Epithelial cell of proximal tubule (primary cell): Measurements from ENCODE around the gene FANCC. TPM values are rescaled to one million over a fixed set of nuclear protein-coding genes. Genes with fewer than 3 reads are reported as not detected.
A peak's percentile ranks its signal among the peaks of the same experiment; 100 is the strongest.

ENCODE experiments used
- DNase-seq: peaks from one replicate; pipeline ENCODE4 v3.0.0-alpha.2; 2011; ENCODE audit warnings: low read depth
- H3K4me3 ChIP-seq: 2 replicates; pipeline ENCODE4 v1.5.1; 2011; ENCODE audit warnings: low read depth, mild to moderate bottlenecking, low read length
- total RNA-seq: library from RNA; depleted of rRNA; stranded (reverse); fragments of >200 nt; gene quantifications from 2 replicates; pipeline ENCODE4 v1.2.3, GENCODE V29; 2015
- TF ChIP-seq, protein P1 (sequence below): conservative IDR thresholded peaks from 2 replicates; pipeline ENCODE4 v1.5.1; 2012; ENCODE audit warnings: low read depth, mild to moderate bottlenecking, low read length

The FANCC gene
- total RNA-seq, 1 donor from 2014 or later: 9.4 TPM

DNA sequence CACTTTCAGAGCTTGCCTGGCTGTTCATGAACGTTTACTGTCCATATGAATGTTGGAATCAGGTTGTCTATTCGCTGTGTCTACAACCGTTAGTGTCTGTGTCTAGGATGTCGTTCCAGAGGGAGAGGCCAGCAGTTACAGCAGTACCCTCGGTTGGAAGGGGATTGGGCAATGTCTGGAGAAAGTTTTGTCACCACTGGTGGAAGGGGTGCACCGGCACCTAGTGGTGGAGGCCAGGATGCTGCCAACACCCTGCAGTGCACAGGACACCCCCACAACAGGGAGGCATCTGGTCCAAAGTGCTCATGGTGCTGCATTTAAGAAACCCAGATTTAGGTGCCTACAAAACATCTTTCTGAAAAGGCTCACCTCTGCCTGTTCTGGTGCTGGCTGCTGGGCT lies 220.7 kb downstream of the FANCC start:
- TF ChIP-seq, protein P1, sequence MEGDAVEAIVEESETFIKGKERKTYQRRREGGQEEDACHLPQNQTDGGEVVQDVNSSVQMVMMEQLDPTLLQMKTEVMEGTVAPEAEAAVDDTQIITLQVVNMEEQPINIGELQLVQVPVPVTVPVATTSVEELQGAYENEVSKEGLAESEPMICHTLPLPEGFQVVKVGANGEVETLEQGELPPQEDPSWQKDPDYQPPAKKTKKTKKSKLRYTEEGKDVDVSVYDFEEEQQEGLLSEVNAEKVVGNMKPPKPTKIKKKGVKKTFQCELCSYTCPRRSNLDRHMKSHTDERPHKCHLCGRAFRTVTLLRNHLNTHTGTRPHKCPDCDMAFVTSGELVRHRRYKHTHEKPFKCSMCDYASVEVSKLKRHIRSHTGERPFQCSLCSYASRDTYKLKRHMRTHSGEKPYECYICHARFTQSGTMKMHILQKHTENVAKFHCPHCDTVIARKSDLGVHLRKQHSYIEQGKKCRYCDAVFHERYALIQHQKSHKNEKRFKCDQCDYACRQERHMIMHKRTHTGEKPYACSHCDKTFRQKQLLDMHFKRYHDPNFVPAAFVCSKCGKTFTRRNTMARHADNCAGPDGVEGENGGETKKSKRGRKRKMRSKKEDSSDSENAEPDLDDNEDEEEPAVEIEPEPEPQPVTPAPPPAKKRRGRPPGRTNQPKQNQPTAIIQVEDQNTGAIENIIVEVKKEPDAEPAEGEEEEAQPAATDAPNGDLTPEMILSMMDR: peak; percentile 2
- no peak overlapping the region for H3K4me3 ChIP-seq
- no peak for DNase-seq

DNA sequence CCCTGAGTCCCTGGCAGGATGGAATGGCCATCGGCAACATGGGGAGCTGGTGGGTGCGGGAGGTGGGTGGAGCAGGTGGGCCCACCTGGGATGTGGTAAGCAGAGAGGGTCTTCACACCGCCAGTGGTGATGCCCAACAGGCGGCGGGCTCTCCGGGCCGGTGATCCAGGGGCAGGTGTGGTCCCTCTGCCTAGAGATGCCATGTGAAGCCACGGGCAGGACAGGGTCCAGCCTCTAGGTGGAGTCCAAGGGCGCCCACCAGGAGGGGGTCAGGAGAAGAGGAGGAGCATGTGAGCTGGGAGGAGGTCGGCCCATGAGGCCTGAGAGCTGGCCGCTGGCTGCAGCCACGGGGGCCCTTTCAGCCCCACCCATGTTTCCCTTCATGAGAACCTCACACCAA lies 221.1 kb downstream of the FANCC start:
- TF ChIP-seq, protein P1: no peak
- H3K4me3 ChIP-seq: no peak overlapping the region
- no peak for DNase-seq

DNA sequence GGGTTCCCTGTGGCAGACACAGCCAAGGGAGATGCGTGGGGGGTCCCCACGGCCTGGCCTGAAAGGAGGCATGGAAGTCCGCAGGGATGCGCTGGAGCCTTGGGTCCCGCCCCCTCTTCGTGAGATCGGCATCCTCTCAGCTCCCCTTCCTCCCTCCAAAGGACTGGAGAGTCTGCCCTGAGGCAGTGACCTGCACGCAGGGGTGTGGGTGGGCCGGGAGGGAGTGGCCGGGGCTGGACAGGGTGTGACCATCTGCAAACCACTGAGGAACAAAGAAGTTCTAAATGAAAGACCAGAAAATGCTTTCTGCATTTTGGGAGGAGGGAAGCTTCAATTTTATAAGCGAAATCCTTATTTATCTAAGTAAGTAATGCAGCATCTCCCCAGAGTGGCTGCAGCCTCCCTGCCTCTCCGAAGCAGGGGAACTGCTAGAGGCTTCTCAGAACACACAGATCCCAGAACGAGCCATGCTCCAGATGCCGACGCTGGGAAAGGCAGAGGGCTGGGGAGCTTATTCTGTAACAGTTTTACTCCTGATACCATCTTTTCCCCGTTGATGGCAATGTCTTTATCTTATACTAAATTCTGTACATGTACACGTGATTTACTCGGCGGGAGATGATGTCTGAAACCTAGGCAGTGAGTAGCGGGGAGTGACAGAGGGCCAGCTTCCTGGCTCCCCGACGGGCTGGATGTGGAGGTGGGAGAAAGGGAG lies 221.7 kb downstream of the FANCC start:
- TF ChIP-seq, protein P1: no peak
- DNase-seq: no peak
- H3K4me3 ChIP-seq: no peak overlapping the region

DNA sequence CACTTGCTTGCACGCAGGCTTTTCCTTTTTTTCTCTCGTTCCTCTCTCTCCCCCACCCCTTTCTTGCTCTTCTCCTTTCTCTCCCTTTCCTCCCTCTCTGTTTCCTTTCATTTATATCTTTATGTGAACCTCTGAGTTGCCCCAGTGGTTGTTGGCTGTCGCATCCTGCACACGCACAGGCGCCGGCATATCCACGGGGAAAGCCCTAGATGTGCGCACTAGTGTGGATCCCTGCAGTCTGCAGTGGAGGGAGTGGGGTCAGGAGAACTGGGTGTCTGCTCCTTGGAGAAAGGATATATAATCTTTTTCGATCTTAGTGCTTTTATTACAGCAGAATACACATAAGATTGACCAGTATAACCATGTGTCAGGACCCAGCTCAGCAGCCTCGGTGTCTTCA lies 223.5 kb downstream of the FANCC start:
- no peak overlapping the region for H3K4me3 ChIP-seq
- no peak for DNase-seq
- TF ChIP-seq, protein P1: no peak

DNA sequence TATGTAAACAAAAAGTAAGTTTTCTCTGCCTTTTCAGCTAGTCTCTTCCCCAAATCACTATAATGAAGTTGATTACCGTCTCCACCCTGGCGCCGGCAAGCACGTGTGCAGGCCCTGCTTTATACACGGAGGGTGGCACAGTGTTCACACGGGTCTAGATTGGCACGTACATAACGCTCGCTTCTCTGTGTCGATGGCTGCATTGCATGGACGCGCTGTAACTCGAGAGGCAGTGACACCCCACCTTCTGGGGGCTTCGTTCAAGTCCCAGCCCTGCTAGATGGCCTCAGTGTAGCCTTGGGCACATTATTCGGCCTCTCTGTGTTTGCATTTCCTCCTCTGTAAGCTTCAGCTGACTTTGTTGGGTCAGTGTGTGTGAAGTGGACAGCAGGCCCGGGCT lies 223.9 kb downstream of the FANCC start:
- no peak for DNase-seq
- TF ChIP-seq, protein P1: no peak
- no peak overlapping the region for H3K4me3 ChIP-seq

DNA sequence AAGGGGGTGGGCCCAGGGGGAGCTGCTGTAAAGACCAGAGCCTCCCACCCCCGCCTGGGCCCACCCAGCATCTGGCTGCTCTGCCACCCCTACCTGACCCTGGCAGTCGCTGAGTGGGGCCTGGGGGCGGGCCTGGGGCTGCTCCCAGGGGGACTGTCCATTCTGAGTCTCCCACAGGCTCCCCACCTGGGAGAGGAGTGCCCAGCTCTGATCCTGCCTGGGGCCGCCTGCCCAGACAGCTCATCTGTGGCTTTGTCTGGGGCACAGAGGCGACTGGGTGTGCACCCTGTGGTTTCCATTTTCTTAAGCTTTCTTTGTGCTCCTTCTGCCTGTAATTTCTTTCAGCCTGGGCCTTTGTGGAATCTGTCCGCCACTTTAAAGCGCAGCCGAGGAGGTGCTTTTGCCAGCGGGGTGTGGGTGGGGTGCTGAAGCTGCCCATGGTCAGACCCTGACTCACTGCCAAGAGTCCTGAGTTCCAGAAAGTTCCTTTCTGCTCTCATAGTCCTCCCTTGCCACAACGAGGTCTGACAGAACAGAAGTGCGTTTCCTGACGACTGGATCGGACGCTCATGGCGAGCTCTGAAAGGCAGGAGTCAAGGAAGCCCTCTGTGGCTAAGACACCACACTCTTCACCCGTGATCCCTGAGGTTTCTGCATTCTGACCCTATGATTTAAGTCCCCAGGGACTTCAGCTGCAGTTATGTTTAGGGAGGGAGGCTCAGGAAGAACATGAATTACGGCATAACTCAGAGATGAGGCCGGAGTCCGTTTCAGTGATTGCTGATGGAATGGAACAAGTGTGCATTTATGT lies 225.0 kb downstream of the FANCC start:
- H3K4me3 ChIP-seq: no peak overlapping the region
- no peak for DNase-seq
- TF ChIP-seq, protein P1: no peak
